H1 (cell line): ENCODE data around the gene SLC35F3. TPM values are rescaled to one million over a fixed set of nuclear protein-coding genes. Genes with fewer than 3 reads are reported as not detected.

ENCODE experiments used
- BRCA1 ChIP-seq: IDR thresholded peaks from 2 replicates; pipeline ENCODE4 v1.6.1; 2012; ENCODE audit warnings: low read depth, low read length, improper control_type of control experiment
- CBX8 ChIP-seq: fragments of 300-800, 300-1000 bp; sonication (generic); IDR thresholded peaks from 2 replicates; pipeline ENCODE4 v1.7.1; 2016; ENCODE audit warnings: low read depth, low read length, borderline replicate concordance
- CHD7 ChIP-seq: fragments of 300-600 bp; sonication (generic); IDR thresholded peaks from 2 replicates; pipeline ENCODE4 v1.7.1; 2012; ENCODE audit warnings: low read length, moderate library complexity, mild to moderate bottlenecking, inconsistent platforms; ENCODE audit not compliant: insufficient replicate concordance
- CTBP2 ChIP-seq: IDR thresholded peaks from 2 replicates; pipeline ENCODE4 v1.7.0; 2011; ENCODE audit warnings: borderline replicate concordance, mild to moderate bottlenecking, moderate library complexity, mixed read lengths, low read length; ENCODE audit not compliant: insufficient read depth, insufficient read length
- KDM4A ChIP-seq: IDR thresholded peaks from one replicate; pipeline ENCODE4 v1.7.1; 2012; ENCODE audit warnings: low read depth, mild to moderate bottlenecking, moderate library complexity, low read length, inconsistent platforms; ENCODE audit not compliant: severe bottlenecking
- MAX ChIP-seq: IDR thresholded peaks from 2 replicates; pipeline ENCODE4 v1.6.1; 2012; ENCODE audit warnings: inconsistent platforms
- NANOG ChIP-seq: IDR thresholded peaks from 2 replicates; pipeline ENCODE4 v1.6.1; 2011; ENCODE audit warnings: low read length, low read depth, mild to moderate bottlenecking, inconsistent platforms; ENCODE audit not compliant: insufficient read depth, poor library complexity, severe bottlenecking
- POLR2AphosphoS5 ChIP-seq: IDR thresholded peaks from 2 replicates; pipeline ENCODE4 v1.6.1; 2011; ENCODE audit warnings: low read depth, low read length
- RFX5 ChIP-seq: IDR thresholded peaks from 2 replicates; pipeline ENCODE4 v1.6.1; 2011; ENCODE audit warnings: low read depth, low read length, improper control_type of control experiment, borderline replicate concordance
- SIN3A ChIP-seq, 2 experiments: IDR thresholded peaks in 1 of 2; conservative IDR thresholded peaks in 1 of 2; 2 replicates each; pipeline ENCODE4 v1.6.1; 2011 to 2012; ENCODE audit warnings: low read length in 2 of 2, improper control_type of control experiment in 1 of 2, low read depth in 1 of 2, mild to moderate bottlenecking in 1 of 2
- TAF7 ChIP-seq: optimal IDR thresholded peaks from 2 replicates; pipeline ENCODE3; 2011; ENCODE audit warnings: low read depth, mild to moderate bottlenecking, inconsistent platforms, low read length, moderate library complexity, borderline replicate concordance
- polyA plus RNA-seq, 7 experiments: library from polyadenylated mRNA; depleted of rRNA in 3 of 7; stranded (reverse) in 5 of 7; unstranded in 2 of 7; fragments of >200 nt in 5 of 7; fragments of 200-250 nt in 2 of 7; gene quantifications; 1 replicate in 5 of 7; 2 replicates in 1 of 7; 4 replicates in 1 of 7; pipeline versions ENCODE4 v1.2.1 to v1.2.3, GENCODE V29; 2011 to 2013; ENCODE audit warnings: missing spikeins in 2 of 7, mixed read lengths in 2 of 7
- total RNA-seq: library from RNA; stranded (reverse); fragmentation: NEBNext Ultra II Directional; extraction: Animal tissue kit (Norgen Biotek cat#: 25700); gene quantifications from 2 replicates; pipeline ENCODE4 v1.2.1, GENCODE V29; 2021

Gene SLC35F3
- total and polyA plus RNA-seq, 2 of the 8 experiments (the other 6 are each of a cell fraction or from before 2014, with no cell fraction given), result 0.78 to 1.2 TPM

DNA sequence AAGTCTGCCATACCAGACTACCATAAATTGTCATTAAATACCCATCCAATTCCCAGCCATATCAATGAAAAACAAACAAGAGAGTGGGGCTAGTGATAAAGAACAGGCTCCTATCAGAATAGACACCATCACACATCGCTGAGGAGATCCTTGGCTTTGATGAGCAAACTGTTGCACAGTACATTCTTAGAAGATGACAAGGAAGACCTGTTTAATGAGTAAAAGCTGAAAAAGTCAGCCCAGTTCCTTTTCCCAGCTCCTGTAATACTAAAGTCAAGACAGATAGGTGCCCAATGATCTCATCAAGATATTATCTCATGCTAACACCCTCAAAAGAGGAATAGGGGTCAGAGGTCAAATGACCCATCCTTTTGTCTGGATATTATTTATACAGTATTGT is 304.3 kb downstream of the SLC35F3 start (continued):
- TF ChIP-seq CHD7 (no peak), CBX8 (no peak), TAF7 (no peak), CTBP2 (no peak), BRCA1 (no peak), POLR2AphosphoS5 (no peak), SIN3A (conservative IDR thresholded peaks at IDR 0.05 in 1 of 2, IDR thresholded peaks at IDR 0.05 in 1 of 2; ENCODE audit: low read depth in 1 of 2, low read length in 2 of 2) (no peak), MAX (no peak), NANOG (no peak), KDM4A (no peak), RFX5 (no peak)
